Thymus (tissue), 11 donors: Measurements from ENCODE around the gene FUT6. TPM values are rescaled to one million over a fixed set of nuclear protein-coding genes. Genes with fewer than 3 reads are reported as not detected.

Experiments used
- DNase-seq, 9 donors: peaks; one replicate each; pipeline ENCODE4 v3.0.0-alpha.2; 2013; ENCODE audit warnings: low spot score in 9 of 9, low read depth in 6 of 9, missing footprints in 1 of 9
- H3K27ac ChIP-seq, 2 donors: one replicate each; pipeline ENCODE4 v1.5.1; 2013; ENCODE audit warnings: control low read depth in 1 of 2, low read depth in 1 of 2, low read length in 1 of 2, mild to moderate bottlenecking in 1 of 2, moderate library complexity in 1 of 2
- H3K27me3 ChIP-seq, 2 donors: one replicate each; pipeline ENCODE4 v1.5.1; 2013; ENCODE audit warnings: low read length in 1 of 2; ENCODE audit not compliant: control insufficient read depth in 2 of 2, insufficient read depth in 1 of 2
- H3K36me3 ChIP-seq, 2 donors: one replicate each; pipeline ENCODE4 v1.5.1; 2013; ENCODE audit warnings: low read length in 1 of 2, mild to moderate bottlenecking in 1 of 2, moderate library complexity in 1 of 2; ENCODE audit not compliant: control insufficient read depth in 2 of 2, insufficient read depth in 2 of 2
- H3K4me1 ChIP-seq, 2 donors: one replicate each; pipeline ENCODE4 v1.5.1; 2013; ENCODE audit warnings: low read length in 2 of 2; ENCODE audit not compliant: control insufficient read depth in 2 of 2, insufficient read depth in 2 of 2
- H3K4me3 ChIP-seq, 2 donors: one replicate each; pipeline ENCODE4 v1.5.1; 2013; ENCODE audit warnings: low read length in 2 of 2, control low read depth in 1 of 2, mild to moderate bottlenecking in 1 of 2
- H3K9me3 ChIP-seq, 2 donors: one replicate each; pipeline ENCODE4 v1.5.1; 2013; ENCODE audit warnings: low read length in 1 of 2, mild to moderate bottlenecking in 1 of 2; ENCODE audit not compliant: control insufficient read depth in 2 of 2, insufficient read depth in 1 of 2
- WGBS: extraction: QIAGEN DNeasy Blood & Tissue Kit; methylation state at CpG from one replicate; pipeline ENCODE4 v1.1.7; 2013; 5-methylcytosine and 5-hydroxymethylcytosine counted together
- polyA plus RNA-seq: library from polyadenylated mRNA; stranded (reverse); fragments of 200-250 nt; gene quantifications from one replicate; pipeline ENCODE4 v1.2.3, GENCODE V29; 2013
- total RNA-seq: library from RNA; stranded (reverse); fragments of 120-200 nt; gene quantifications from one replicate; pipeline ENCODE4 v1.2.4, GENCODE V29; 2013
- donor health status: healthy.

FUT6 gene
- total and polyA plus RNA-seq, 2 donors = under 0.01 to 0.43 TPM

GRCh38 chr19:5803752-5804515 lies 35.6 kb downstream of the FUT6 start:
- DNase-seq = peak in 8 of 9 donors; percentile 82 to 96 (median 90)
- H3K36me3 ChIP-seq = no peaks in the 10 kb centered on the region
- peaks cover 13 to 27% of the 10 kb centered on the region in 2 donors for H3K4me1 ChIP-seq
- 1% methylated on average over 54 of the region's 54 CpGs for WGBS
- peak overlapping the region; percentile 14 to 45 for H3K4me3 ChIP-seq
- H3K27me3 ChIP-seq = peaks cover 30 to 87% of the 10 kb centered on the region in 2 donors
- no peak overlapping the region for H3K27ac ChIP-seq
- peaks cover 0 to 12% of the 10 kb centered on the region in 2 donors for H3K9me3 ChIP-seq

GRCh38 chr19:5803441-5803751 lies 36.1 kb downstream of the FUT6 start:
- H3K27me3 ChIP-seq = peaks cover 30 to 86% of the 10 kb centered on the region in 2 donors
- peaks cover 13 to 27% of the 10 kb centered on the region in 2 donors for H3K4me1 ChIP-seq
- H3K27ac ChIP-seq = no peak overlapping the region
- H3K9me3 ChIP-seq = peaks cover 0 to 12% of the 10 kb centered on the region in 2 donors
- 17% methylated on average over 8 of the region's 8 CpGs for WGBS
- H3K36me3 ChIP-seq = no peaks in the 10 kb centered on the region
- DNase-seq = no peak
- H3K4me3 ChIP-seq = peak overlapping the region; percentile 14 to 41

DNA sequence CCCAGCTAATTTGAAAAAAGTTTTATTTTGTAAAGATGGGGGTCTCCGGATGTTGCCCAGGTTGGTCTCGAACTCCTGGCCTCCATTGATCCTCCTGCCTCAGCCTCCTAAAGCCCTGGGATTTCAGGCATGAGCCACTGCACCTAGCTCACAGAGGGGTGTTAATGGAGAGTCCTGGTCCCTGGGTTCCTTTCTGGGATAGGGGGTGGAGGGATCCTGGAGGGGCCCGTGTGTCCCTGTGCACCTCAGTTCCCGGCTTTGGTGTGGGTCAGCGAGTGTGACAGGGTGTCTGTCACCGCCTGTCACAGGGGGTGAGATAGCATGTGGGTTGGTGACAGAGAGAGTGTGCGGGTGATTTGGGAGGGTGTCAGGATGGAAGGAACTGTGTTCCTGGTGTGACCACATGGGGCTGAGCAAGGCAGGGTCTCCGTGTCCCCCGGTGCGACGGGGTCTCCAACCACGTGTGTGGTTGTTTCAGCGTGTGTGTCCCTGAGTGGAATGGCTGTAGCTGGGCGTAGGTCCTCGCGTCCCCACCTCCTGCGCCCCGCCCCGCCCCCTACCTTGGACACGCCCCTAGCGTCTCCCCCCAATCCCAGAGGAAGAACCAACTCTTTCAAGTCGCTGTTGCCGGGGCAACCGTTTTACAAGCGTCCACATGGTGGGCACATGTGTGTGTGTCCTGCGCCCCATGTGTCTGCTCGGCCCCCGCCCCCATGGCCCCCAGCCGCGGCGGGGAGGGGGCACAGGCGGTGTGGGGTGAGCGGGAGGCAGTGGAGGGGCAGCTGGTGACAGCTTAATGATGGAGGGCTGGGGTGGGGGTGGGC lies 37.5 kb downstream of the FUT6 start:
- peak in 2 of 9 donors; percentile 21 to 44 for DNase-seq
- 22% methylated on average over 33 of the region's 33 CpGs for WGBS
- Histone ChIP-seq H3K36me3 (no peaks in the 10 kb centered on the region), H3K27me3 (peaks cover 30 to 77% of the 10 kb centered on the region in 2 donors), H3K4me1 (peaks cover 13 to 27% of the 10 kb centered on the region in 2 donors), H3K4me3 (no peak overlapping the region), H3K27ac (no peak overlapping the region), H3K9me3 (peaks cover 0 to 12% of the 10 kb centered on the region in 2 donors)

GRCh38 chr19:5800361-5801270 lies 38.9 kb downstream of the FUT6 start:
- WGBS = 93% methylated on average over 17 of the region's 17 CpGs
- no peaks in the 10 kb centered on the region for H3K36me3 ChIP-seq
- H3K27ac ChIP-seq = no peak overlapping the region
- DNase-seq = no peak
- peaks cover 21 to 63% of the 10 kb centered on the region in 2 donors for H3K27me3 ChIP-seq
- no peak overlapping the region for H3K4me3 ChIP-seq
- peaks cover 0 to 5% of the 10 kb centered on the region in 2 donors for H3K9me3 ChIP-seq
- peaks cover 13 to 24% of the 10 kb centered on the region in 2 donors for H3K4me1 ChIP-seq

GRCh38 chr19:5799247-5800241 lies 40.0 kb downstream of the FUT6 start:
- no peak for DNase-seq
- 63% methylated on average over 37 of the region's 37 CpGs for WGBS
- Histone ChIP-seq H3K36me3 (no peaks in the 10 kb centered on the region), H3K27me3 (peaks cover 10 to 56% of the 10 kb centered on the region in 2 donors), H3K27ac (no peak overlapping the region), H3K9me3 (peaks cover 0 to 2% of the 10 kb centered on the region in 2 donors), H3K4me1 (peaks cover 13 to 19% of the 10 kb centered on the region in 2 donors), H3K4me3 (no peak overlapping the region)

DNA sequence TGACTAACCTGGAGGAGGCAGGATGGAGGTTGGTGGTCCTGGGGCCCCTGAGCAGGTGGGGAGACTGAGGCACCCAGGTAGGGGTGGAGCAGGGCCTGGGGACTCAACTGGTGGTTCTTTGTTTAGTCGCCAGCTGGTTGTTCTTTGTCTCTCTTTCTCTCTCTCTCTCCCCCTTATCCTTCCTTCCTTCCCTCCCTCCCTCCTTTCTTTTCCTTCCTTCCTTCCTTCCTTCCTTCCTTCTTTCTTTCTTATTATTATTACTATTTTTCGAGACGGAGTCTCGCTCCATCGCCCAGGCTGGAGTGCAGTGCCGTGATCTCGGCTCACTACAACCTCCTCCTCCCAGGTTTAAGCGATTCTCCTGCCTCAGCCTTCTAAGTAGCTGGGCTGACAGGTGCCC lies 41.3 kb downstream of the FUT6 start:
- H3K27ac ChIP-seq = no peak overlapping the region
- DNase-seq = no peak
- H3K4me3 ChIP-seq = no peak overlapping the region
- no peaks in the 10 kb centered on the region for H3K36me3 ChIP-seq
- H3K9me3 ChIP-seq = no peaks in the 10 kb centered on the region
- peaks cover under 1 to 6% of the 10 kb centered on the region in 2 donors for H3K4me1 ChIP-seq
- WGBS = 97% methylated on average over 8 of the region's 8 CpGs
- peaks cover 0 to 44% of the 10 kb centered on the region in 2 donors for H3K27me3 ChIP-seq

- Histone ChIP-seq H3K27me3 (peaks cover 0 to 18% of the 10 kb centered on the region in 2 donors), H3K36me3 (no peaks in the 10 kb centered on the region), H3K4me3 (no peak overlapping the region), H3K4me1 (peaks cover 0 to 6% of the 10 kb centered on the region in 2 donors), H3K27ac (no peak overlapping the region), H3K9me3 (peaks cover 0 to 8% of the 10 kb centered on the region in 2 donors)
- whole genome bisulfite sequencing = 96% methylated on average over 7 of the region's 7 CpGs
- DNase-seq = no peak
These were observed 44.1 kb downstream of the FUT6 start for GRCh38 chr19:5795382-5795919.
